Sigmoid colon (tissue), 4 donors: ENCODE results near the gene PTGIS.

Experiments
- POLR2A ChIP-seq, 2 donors: fragments of 450-650 bp; IDR thresholded peaks; one replicate each; pipeline ENCODE4 v1.6.1; 2016; ENCODE audit warnings: antibody characterized with exemption in 2 of 2, mild to moderate bottlenecking in 2 of 2, moderate library complexity in 2 of 2
- POLR2AphosphoS5 ChIP-seq, 4 donors: sonication (generic); formaldehyde crosslinking; IDR thresholded peaks; one replicate each; pipeline ENCODE4 v1.6.1; 2017; ENCODE audit warnings: antibody characterized with exemption in 4 of 4
- TF ChIP-seq, protein P1 (sequence below), 4 experiments: fragments of 450-650 bp in 3 of 4; fragments of 200-600 bp in 1 of 4; IDR thresholded peaks; one replicate each; pipeline ENCODE4 v1.5.1; 2016 to 2019; ENCODE audit warnings: antibody characterized with exemption in 4 of 4, mild to moderate bottlenecking in 3 of 4, moderate library complexity in 2 of 4

DNA sequence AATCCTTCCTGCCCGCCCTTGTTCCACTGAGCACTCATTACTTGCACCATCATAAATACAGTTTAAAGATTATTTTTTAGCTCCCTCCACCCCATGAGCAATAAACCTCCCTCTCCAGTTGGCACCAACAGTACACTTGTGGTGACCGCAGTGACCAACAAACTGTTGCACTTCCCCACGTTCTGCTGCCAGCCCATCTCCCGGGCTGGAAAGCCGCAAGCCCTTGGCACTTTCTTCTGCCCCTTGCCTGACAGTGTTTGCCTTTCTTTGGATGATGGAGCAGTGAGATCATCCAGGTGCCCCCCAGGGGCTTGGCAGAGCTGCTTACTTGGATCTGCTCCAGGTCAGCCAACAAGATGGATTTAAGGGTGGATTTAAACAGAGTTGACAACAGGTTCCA is 107.0 kb downstream of the PTGIS start:
- no peak for TF ChIP-seq POLR2A (IDR thresholded peaks at IDR 0.05)
- TF ChIP-seq, protein P1, sequence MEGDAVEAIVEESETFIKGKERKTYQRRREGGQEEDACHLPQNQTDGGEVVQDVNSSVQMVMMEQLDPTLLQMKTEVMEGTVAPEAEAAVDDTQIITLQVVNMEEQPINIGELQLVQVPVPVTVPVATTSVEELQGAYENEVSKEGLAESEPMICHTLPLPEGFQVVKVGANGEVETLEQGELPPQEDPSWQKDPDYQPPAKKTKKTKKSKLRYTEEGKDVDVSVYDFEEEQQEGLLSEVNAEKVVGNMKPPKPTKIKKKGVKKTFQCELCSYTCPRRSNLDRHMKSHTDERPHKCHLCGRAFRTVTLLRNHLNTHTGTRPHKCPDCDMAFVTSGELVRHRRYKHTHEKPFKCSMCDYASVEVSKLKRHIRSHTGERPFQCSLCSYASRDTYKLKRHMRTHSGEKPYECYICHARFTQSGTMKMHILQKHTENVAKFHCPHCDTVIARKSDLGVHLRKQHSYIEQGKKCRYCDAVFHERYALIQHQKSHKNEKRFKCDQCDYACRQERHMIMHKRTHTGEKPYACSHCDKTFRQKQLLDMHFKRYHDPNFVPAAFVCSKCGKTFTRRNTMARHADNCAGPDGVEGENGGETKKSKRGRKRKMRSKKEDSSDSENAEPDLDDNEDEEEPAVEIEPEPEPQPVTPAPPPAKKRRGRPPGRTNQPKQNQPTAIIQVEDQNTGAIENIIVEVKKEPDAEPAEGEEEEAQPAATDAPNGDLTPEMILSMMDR (IDR thresholded peaks at IDR 0.05), result no peak
- peak in 1 of 4 donors; percentile 21 for TF ChIP-seq POLR2AphosphoS5 (IDR thresholded peaks at IDR 0.05)
